ENCODE results near the gene CSRP2.

CSRP2 gene

GRCh38 chr12:76881142-76881541 is 2.3 kb upstream of the CSRP2 start:
- TF ChIP-seq, protein P1, sequence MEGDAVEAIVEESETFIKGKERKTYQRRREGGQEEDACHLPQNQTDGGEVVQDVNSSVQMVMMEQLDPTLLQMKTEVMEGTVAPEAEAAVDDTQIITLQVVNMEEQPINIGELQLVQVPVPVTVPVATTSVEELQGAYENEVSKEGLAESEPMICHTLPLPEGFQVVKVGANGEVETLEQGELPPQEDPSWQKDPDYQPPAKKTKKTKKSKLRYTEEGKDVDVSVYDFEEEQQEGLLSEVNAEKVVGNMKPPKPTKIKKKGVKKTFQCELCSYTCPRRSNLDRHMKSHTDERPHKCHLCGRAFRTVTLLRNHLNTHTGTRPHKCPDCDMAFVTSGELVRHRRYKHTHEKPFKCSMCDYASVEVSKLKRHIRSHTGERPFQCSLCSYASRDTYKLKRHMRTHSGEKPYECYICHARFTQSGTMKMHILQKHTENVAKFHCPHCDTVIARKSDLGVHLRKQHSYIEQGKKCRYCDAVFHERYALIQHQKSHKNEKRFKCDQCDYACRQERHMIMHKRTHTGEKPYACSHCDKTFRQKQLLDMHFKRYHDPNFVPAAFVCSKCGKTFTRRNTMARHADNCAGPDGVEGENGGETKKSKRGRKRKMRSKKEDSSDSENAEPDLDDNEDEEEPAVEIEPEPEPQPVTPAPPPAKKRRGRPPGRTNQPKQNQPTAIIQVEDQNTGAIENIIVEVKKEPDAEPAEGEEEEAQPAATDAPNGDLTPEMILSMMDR (IDR thresholded peaks at IDR 0.05; ENCODE audit: low read depth, low read length, missing control alignments), result no peak
- no peak overlapping the region for H3K4me3 ChIP-seq (ENCODE audit: low read depth, low read length)
- no peak for DNase-seq (ENCODE audit: low read depth)

DNA sequence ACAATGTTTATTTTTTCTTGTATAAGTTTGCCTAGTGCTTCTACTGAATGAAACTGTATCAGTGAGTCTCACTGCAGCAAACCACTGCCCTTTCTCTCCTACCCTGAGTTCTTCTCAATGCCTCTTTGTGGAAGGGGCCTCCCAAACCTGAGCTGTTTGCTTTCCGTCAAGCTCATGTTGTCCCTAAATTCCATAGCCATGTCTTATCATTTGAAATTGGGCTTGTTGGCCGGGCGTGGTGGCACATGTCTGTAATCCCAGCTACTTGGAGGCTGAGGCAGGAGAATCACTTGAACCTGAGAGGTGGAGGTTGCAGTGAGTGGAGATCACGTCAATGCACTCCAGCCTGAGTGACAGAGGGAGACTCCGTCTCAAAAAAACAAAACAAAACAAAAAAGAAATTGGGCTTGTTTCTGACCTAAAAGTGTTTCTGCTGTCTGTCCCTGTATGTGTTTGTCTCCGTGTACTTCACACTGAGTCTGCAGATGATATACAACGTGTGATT is 1.8 kb upstream of the CSRP2 start:
- no peak for DNase-seq (ENCODE audit: low read depth)
- H3K4me3 ChIP-seq (ENCODE audit: low read depth, low read length), result no peak overlapping the region
- TF ChIP-seq, protein P1 (IDR thresholded peaks at IDR 0.05; ENCODE audit: low read depth, low read length, missing control alignments), result no peak

- TF ChIP-seq, protein P1 (IDR thresholded peaks at IDR 0.05; ENCODE audit: low read depth, low read length, missing control alignments), result no peak
- H3K4me3 ChIP-seq (ENCODE audit: low read depth, low read length), result peak overlapping the region; percentile 71; the same call in 1 of the 2 replicates
- no peak for DNase-seq (ENCODE audit: low read depth)
These were observed 1.1 kb upstream of the CSRP2 start for GRCh38 chr12:76879710-76880518.

DNA sequence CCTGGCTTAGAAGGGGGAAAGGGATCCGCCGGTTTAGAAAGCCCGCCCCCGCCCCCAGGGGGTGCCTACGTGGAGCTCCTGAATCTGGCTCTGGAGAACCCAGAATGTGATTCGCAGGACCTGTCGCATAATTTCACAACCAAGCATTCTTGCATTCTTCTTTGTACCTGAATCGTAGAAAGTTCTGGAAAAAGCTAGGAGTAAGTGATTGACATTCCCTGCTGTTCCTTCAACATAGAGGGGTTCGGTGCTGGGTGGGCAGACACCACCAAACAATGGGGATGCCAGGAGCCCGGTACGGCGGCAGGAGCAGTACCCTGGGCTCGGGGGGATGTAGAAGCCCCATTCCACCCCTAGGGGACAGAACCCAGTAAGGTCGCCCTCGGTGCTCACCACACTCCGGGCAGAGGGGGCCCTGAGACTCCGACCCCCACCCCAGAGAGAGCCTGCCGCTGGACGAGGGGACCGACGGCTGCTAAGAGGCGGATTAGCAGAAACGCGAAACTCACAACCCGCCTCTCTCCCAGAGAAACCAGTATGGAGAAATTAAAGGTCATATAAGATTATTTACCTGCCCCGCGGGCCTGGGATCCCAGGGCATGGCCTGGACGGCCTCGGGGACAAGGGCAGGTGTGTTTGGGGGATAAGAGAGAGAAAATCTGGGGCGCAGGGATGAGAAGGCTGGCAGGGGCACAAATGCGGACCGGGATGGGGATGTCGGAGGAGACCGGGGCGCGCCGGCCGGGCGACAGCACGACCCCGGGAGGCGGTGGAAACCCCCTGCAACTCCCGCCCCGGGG is 520 bp downstream of the CSRP2 start:
- DNase-seq (ENCODE audit: low read depth), result no peak
- peak overlapping the region; percentile 71 for H3K4me3 ChIP-seq (ENCODE audit: low read depth, low read length)
- TF ChIP-seq, protein P1 (IDR thresholded peaks at IDR 0.05; ENCODE audit: low read depth, low read length, missing control alignments), result peak; percentile 32

GRCh38 chr12:76876696-76877229 is 2.1 kb downstream of the CSRP2 start:
- H3K4me3 ChIP-seq (ENCODE audit: low read depth, low read length), result no peak overlapping the region
- TF ChIP-seq, protein P1 (IDR thresholded peaks at IDR 0.05; ENCODE audit: low read depth, low read length, missing control alignments), result no peak
- no peak for DNase-seq (ENCODE audit: low read depth)

DNA sequence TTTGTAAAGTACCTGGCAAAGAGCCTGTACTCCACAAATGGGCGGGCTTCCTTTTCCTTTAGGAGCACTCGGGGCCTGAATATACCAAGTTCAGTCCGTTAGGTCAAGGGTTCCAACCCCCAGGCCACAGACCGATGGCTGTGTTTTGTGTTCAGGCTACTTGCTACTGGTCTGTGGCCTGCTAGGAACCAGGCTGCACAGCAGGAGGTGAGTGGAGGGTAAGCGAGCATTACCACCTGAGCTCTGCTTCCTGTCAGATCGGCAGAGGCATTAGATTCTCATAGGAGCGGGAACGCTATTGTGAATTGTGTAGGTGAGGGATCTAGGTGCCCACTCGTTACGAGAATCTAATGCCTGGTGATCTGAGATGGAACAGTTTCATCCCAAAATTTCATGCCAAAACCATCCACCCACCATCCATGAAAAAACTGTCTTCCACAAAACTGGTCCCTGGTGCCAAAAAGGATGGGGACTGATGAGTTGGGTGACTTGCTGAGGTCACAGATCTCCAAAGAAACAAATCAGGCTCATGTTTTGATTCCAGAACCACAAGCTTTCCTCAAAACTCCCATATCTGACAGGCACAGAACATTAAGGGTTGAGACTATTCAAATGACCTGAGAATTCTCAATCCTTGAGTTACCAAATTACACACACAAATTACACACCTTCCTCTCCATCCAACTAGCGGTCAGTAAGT is 4.2 kb downstream of the CSRP2 start:
- TF ChIP-seq, protein P1 (IDR thresholded peaks at IDR 0.05; ENCODE audit: low read depth, low read length, missing control alignments), result no peak
- no peak overlapping the region for H3K4me3 ChIP-seq (ENCODE audit: low read depth, low read length)
- DNase-seq (ENCODE audit: low read depth), result no peak

All from GM12864 (cell line).